K562 (cell line): ENCODE data around the gene MPV17L2. TPM values are rescaled to one million over a fixed set of nuclear protein-coding genes. Genes with fewer than 3 reads are reported as not detected.

Source experiments
- BACH1 ChIP-seq: fragments of 200-800 bp; sonication (Bioruptor generic); IDR thresholded peaks from 2 replicates; pipeline ENCODE4 v1.6.1; 2016; ENCODE audit warnings: missing genetic modification characterization, missing compliant biosample characterization
- CREM ChIP-seq: IDR thresholded peaks from 2 replicates; pipeline ENCODE4 v1.6.1; 2014; ENCODE audit warnings: antibody characterized with exemption, low read depth
- CTCF ChIP-seq, 3 experiments: IDR thresholded peaks in 2 of 3; conservative IDR thresholded peaks in 1 of 3; 2 replicates each; pipeline ENCODE4 v1.5.1; 2011 to 2012; ENCODE audit warnings: low read length in 3 of 3, mild to moderate bottlenecking in 3 of 3, control low read depth in 2 of 3, improper control_type of control experiment in 1 of 3, inconsistent platforms in 1 of 3, low read depth in 1 of 3, mixed read lengths in 1 of 3, moderate library complexity in 1 of 3; ENCODE audit not compliant: insufficient read depth in 2 of 3
- EZH2 ChIP-seq: IDR thresholded peaks from 2 replicates; pipeline ENCODE4 v1.6.1; 2012; ENCODE audit warnings: low read depth, mild to moderate bottlenecking, inconsistent platforms, low read length, borderline replicate concordance
- L3MBTL2 ChIP-seq: fragments of 450-650 bp; IDR thresholded peaks from 2 replicates; pipeline ENCODE4 v1.6.1; 2016; ENCODE audit warnings: mild to moderate bottlenecking, moderate library complexity
- MAX ChIP-seq: sonication (generic); formaldehyde crosslinking; IDR thresholded peaks from 2 replicates; pipeline ENCODE4 v1.9.0; 2022; ENCODE audit warnings: mild to moderate bottlenecking, missing genetic modification reagents
- POLR2A ChIP-seq: fragments of 450-650 bp; conservative IDR thresholded peaks from 2 replicates; pipeline ENCODE4 v1.6.1; 2016
- RBFOX2 ChIP-seq: fragments of 200-400 bp; formaldehyde crosslinking; IDR thresholded peaks from 2 replicates; pipeline ENCODE4 v1.6.1; 2017; ENCODE audit warnings: low read depth, mild to moderate bottlenecking, low read length, moderate library complexity
- RFX7 ChIP-seq: fragments of 250-450 bp; sonication (Bioruptor Pico); IDR thresholded peaks from 2 replicates; pipeline ENCODE4 v1.5.1; 2021; ENCODE audit warnings: mild to moderate bottlenecking
- STAT5B ChIP-seq: fragments of 250-450 bp; sonication (Bioruptor Pico); IDR thresholded peaks from 2 replicates; pipeline ENCODE4 v1.8.0; 2021; ENCODE audit warnings: mild to moderate bottlenecking, inconsistent platforms
- TAF7 ChIP-seq: fragments of 450-650 bp; IDR thresholded peaks from 2 replicates; pipeline ENCODE4 v1.6.1; 2016; ENCODE audit warnings: missing genetic modification characterization, missing compliant biosample characterization
- TEAD1 ChIP-seq, 2 experiments: fragments of 450-650 bp in 1 of 2; sonication (generic) in 1 of 2; formaldehyde crosslinking; IDR thresholded peaks; 2 replicates each; pipeline versions ENCODE4 v1.4.0 to v1.8.0; 2020 to 2022; ENCODE audit warnings: mild to moderate bottlenecking in 2 of 2, missing genetic modification reagents in 1 of 2
- TGIF2 ChIP-seq: sonication (generic); formaldehyde crosslinking; IDR thresholded peaks from 2 replicates; pipeline ENCODE4 v1.8.1; 2022; ENCODE audit warnings: mild to moderate bottlenecking, missing genetic modification reagents, moderate library complexity
- ZFX ChIP-seq: sonication (generic); formaldehyde crosslinking; IDR thresholded peaks from 2 replicates; pipeline ENCODE4 v1.8.0; 2022; ENCODE audit warnings: mild to moderate bottlenecking, missing genetic modification reagents, moderate library complexity
- ZNF165 ChIP-seq: fragments of 250-450 bp; sonication (Bioruptor Pico); IDR thresholded peaks from 2 replicates; pipeline ENCODE4 v1.4.0; 2020; ENCODE audit warnings: borderline replicate concordance
- ZZZ3 ChIP-seq: fragments of 450-650 bp; IDR thresholded peaks from 2 replicates; pipeline ENCODE4 v1.6.1; 2016; ENCODE audit warnings: antibody characterized with exemption, mild to moderate bottlenecking, moderate library complexity
- polyA plus RNA-seq, 8 experiments: library from polyadenylated mRNA; depleted of rRNA in 4 of 8; stranded (reverse) in 5 of 8; unstranded in 3 of 8; fragments of >200 nt; fragmentation: Nextera tagmentation in 2 of 8; fragmentation: Illumina TruSeq in 1 of 8; extraction: Ambion mirVana in 2 of 8; extraction: Trizol in 1 of 8; gene quantifications; 2 replicates each; pipeline versions ENCODE4 v1.2.1 to v1.2.3, GENCODE V29; 2011 to 2014; ENCODE audit warnings: inconsistent platforms in 1 of 8, missing spikeins in 1 of 8
- total RNA-seq, 7 experiments: library from RNA; depleted of rRNA in 6 of 7; stranded (reverse); fragments of >200 nt in 6 of 7; fragmentation: Illumina TruSeq in 2 of 7; extraction: Trizol in 2 of 7; gene quantifications; 2 replicates each; pipeline versions ENCODE4 v1.2.1 to v1.2.3, GENCODE V29; 2011 to 2021; ENCODE audit warnings: low replicate concordance in 1 of 7
- TF ChIP-seq, protein P1 (sequence below), 2 experiments: fragments of 150-350 bp in 1 of 2; IDR thresholded peaks; 2 replicates each; pipeline ENCODE4 v1.6.1; 2012 to 2016; ENCODE audit warnings: low read depth in 2 of 2, low read length in 2 of 2, mild to moderate bottlenecking in 1 of 2, moderate library complexity in 1 of 2

Gene MPV17L2
- total and polyA plus RNA-seq, 9 of the 15 experiments (the other 6 are each of a cell fraction or from before 2014, with no cell fraction given), result 10.6 to 60.2 (median 28.5) TPM

DNA sequence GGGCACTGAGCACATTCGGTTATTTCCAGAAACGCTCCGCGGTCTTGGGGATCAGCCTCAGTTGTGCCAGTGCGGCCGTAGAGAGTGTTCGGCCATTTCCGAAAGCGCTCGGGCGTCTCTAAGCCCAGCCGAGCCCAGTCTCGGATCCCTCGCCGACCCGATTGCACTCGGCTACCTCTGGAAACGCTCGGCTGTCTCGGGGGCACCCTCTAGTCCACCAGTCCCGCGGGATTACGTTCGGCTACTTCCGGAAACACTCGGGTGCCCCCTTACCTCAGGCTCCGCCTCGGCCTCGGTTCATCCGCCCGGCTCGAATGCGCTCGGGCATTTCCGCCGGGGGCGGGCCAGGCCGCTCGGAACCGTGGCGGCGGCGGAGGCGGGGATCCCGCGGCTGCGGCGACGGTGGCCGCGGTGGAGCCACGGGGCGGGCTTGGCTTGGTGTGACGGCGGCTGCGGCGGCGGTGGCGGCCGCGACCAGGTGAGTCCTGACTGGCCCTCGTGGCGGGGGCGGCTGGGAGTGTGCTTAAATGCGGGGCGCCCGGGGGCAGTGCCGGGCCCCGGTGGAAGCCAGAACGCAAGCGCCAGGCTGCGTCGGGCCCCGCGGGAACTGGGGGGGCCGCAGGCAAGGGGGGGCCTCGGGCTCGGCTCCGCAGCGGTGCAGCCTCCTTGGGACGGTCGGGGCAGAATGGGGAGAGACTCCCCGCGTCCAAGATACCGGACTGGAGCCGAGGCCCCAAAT is 40.0 kb upstream of the MPV17L2 start, which contains the start of gene PIK3R2 (continued):
- TF ChIP-seq, protein P1, sequence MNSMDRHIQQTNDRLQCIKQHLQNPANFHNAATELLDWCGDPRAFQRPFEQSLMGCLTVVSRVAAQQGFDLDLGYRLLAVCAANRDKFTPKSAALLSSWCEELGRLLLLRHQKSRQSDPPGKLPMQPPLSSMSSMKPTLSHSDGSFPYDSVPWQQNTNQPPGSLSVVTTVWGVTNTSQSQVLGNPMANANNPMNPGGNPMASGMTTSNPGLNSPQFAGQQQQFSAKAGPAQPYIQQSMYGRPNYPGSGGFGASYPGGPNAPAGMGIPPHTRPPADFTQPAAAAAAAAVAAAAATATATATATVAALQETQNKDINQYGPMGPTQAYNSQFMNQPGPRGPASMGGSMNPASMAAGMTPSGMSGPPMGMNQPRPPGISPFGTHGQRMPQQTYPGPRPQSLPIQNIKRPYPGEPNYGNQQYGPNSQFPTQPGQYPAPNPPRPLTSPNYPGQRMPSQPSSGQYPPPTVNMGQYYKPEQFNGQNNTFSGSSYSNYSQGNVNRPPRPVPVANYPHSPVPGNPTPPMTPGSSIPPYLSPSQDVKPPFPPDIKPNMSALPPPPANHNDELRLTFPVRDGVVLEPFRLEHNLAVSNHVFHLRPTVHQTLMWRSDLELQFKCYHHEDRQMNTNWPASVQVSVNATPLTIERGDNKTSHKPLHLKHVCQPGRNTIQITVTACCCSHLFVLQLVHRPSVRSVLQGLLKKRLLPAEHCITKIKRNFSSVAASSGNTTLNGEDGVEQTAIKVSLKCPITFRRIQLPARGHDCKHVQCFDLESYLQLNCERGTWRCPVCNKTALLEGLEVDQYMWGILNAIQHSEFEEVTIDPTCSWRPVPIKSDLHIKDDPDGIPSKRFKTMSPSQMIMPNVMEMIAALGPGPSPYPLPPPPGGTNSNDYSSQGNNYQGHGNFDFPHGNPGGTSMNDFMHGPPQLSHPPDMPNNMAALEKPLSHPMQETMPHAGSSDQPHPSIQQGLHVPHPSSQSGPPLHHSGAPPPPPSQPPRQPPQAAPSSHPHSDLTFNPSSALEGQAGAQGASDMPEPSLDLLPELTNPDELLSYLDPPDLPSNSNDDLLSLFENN (IDR thresholded peaks at IDR 0.05; ENCODE audit: low read depth in 2 of 2, low read length in 2 of 2), result 0 out of 4 replicates have a peak, but pooled peaks of 1 of the 2 experiments have one; percentile 25
- TF ChIP-seq TEAD1 (CRISPR knock-in tag; IDR thresholded peaks at IDR 0.05) (0 out of 4 replicates have a peak, but pooled peaks of 1 of the 2 experiments have one; percentile 20), EZH2 (no peak), POLR2A (peak; percentile 76; the same call in 1 of the 2 replicates), MAX (CRISPR knock-in tag) (peak; percentile 63), TGIF2 (CRISPR knock-in tag) (0 out of 2 replicates have a peak, but pooled peaks have one; percentile 48), ZFX (CRISPR knock-in tag) (peak; percentile 72), ZZZ3 (peak; percentile 78; the same call in 1 of the 2 replicates), CREM (peak; percentile 64), TAF7 (peak; percentile 47; the same call in 1 of the 2 replicates), BACH1 (tag) (no peak), RFX7 (no peak), L3MBTL2 (peak; percentile 86), RBFOX2 (peak; percentile 79), CTCF (IDR thresholded peaks at IDR 0.05 in 2 of 3, conservative IDR thresholded peaks at IDR 0.05 in 1 of 3; ENCODE audit: insufficient read depth in 2 of 3, low read depth in 1 of 3, low read length in 3 of 3) (0 out of 6 replicates have a peak, but pooled peaks of 1 of the 3 experiments have one; percentile 36), STAT5B (no peak), ZNF165 (CRISPR knock-in tag) (no peak)
